Lower leg skin (tissue), 4 donors: ENCODE data around the gene KMT2E. TPM values are rescaled to one million over a fixed set of nuclear protein-coding genes. Genes with fewer than 3 reads are reported as not detected.

ENCODE experiments used
- DNase-seq, 2 donors: peaks; one replicate each; pipeline ENCODE4 v3.0.0-alpha.2; 2019; ENCODE audit warnings: low spot score in 2 of 2
- H3K4me3 ChIP-seq: fragments of 200-600 bp; sonication (generic); 2 replicates; pipeline ENCODE4 v1.5.1; 2017; ENCODE audit warnings: mild to moderate bottlenecking, low read depth; ENCODE audit not compliant: poor library complexity, severe bottlenecking
- CTCF ChIP-seq, 3 donors: fragments of 450-650 bp; IDR thresholded peaks; one replicate each; pipeline ENCODE4 v1.5.1; 2016; ENCODE audit warnings: antibody characterized with exemption in 3 of 3, mild to moderate bottlenecking in 3 of 3, moderate library complexity in 2 of 3
- POLR2A ChIP-seq, 2 donors: fragments of 450-650 bp; IDR thresholded peaks; one replicate each; pipeline ENCODE4 v1.6.1; 2016 to 2017; ENCODE audit warnings: antibody characterized with exemption in 2 of 2, mild to moderate bottlenecking in 1 of 2, moderate library complexity in 1 of 2
- WGBS, 2 donors: methylation state at CpG; one replicate each; pipeline ENCODE4 v1.1.5; 2018; 5-methylcytosine and 5-hydroxymethylcytosine counted together
- intact Hi-C: fragments of 100-400 bp; cut with DNase I; formaldehyde crosslinking; loops from one replicate; pipeline ENCODE4 v1.15.0; 2023; ENCODE audit warnings: low total_unique reads
- total RNA-seq, 4 donors: library from RNA; depleted of rRNA; stranded (reverse); fragments of >200 nt; gene quantifications; one replicate each; pipeline ENCODE4 v1.1.0, GENCODE V29; 2016

KMT2E gene
- 100 to 1,000 TPM in 3 of 4 donors, 10 to 100 TPM in 1; 86.4 to 130 (median 114) TPM for total RNA-seq

- peak; percentile 88 to 98 for DNase-seq
- intact Hi-C loops, result no loop called here
- TF ChIP-seq CTCF (IDR thresholded peaks at IDR 0.05) (no peak), POLR2A (IDR thresholded peaks at IDR 0.05) (peak in 1 of 2 donors; percentile 23)
- 1% methylated on average over 49 to 67 of the region's 69 CpGs for WGBS, 2 donors
- H3K4me3 ChIP-seq, result peak within 1 kb of the TSS; percentile 99
These were observed at the start of gene KMT2E for GRCh38 chr7:105013816-105014692. Gene KMT2E, plus strand, starts transcription at chr7:105014205. Its CDS starts 26,748 bp downstream, at chr7:105040953.

- WGBS, 2 donors, result 74 to 77% methylated on average over 6 of the region's 6 CpGs
- no peak for TF ChIP-seq CTCF (IDR thresholded peaks at IDR 0.05)
- no peak for TF ChIP-seq POLR2A (IDR thresholded peaks at IDR 0.05)
- H3K4me3 ChIP-seq, result no peak overlapping the region
- intact Hi-C loops, result no loop called here
- DNase-seq, result no peak
These were observed 49.3 kb upstream of the KMT2E start for GRCh38 chr7:104964626-104965236.

GRCh38 chr7:104966022-104966421, 48.0 kb upstream of the KMT2E start:
- 93 to 99% methylated on average over 2 of the region's 2 CpGs for WGBS, 2 donors
- DNase-seq, result no peak
- intact Hi-C loops, result no loop called here
- no peak for TF ChIP-seq CTCF (IDR thresholded peaks at IDR 0.05)
- TF ChIP-seq POLR2A (IDR thresholded peaks at IDR 0.05), result no peak
- no peak overlapping the region for H3K4me3 ChIP-seq

- TF ChIP-seq CTCF (IDR thresholded peaks at IDR 0.05) (no peak), POLR2A (IDR thresholded peaks at IDR 0.05) (no peak)
- DNase-seq, result no peak
- 86 to 93% methylated on average over 2 of the region's 2 CpGs for WGBS, 2 donors
- intact Hi-C loops, result no loop called here
- no peak overlapping the region for H3K4me3 ChIP-seq
These were observed 46.9 kb upstream of the KMT2E start for GRCh38 chr7:104967088-104967487.

- intact Hi-C loops, result no loop called here
- DNase-seq, result no peak
- no peak for TF ChIP-seq CTCF (IDR thresholded peaks at IDR 0.05)
- H3K4me3 ChIP-seq, result no peak overlapping the region
- 92 to 96% methylated on average over 4 of the region's 4 CpGs for WGBS, 2 donors
These were observed 46.4 kb upstream of the KMT2E start for GRCh38 chr7:104967595-104967994.
